HL-60 (cell line): ENCODE results near the gene TBL1X.

Source experiments
- CTCF ChIP-seq: IDR thresholded peaks from one replicate; pipeline ENCODE4 v1.5.1; 2011; ENCODE audit warnings: low read length, control low read depth, inconsistent platforms; ENCODE audit not compliant: insufficient read depth
- GABPA ChIP-seq: IDR thresholded peaks from 2 replicates; pipeline ENCODE4 v1.6.1; 2012; ENCODE audit warnings: low read depth
- POLR2AphosphoS5 ChIP-seq: IDR thresholded peaks from 2 replicates; pipeline ENCODE4 v1.6.1; 2012; ENCODE audit warnings: low read depth
- SPI1 ChIP-seq: IDR thresholded peaks from 2 replicates; pipeline ENCODE4 v1.6.1; 2012; ENCODE audit warnings: low read depth, mild to moderate bottlenecking, borderline replicate concordance
- TF ChIP-seq, protein P1 (sequence below): IDR thresholded peaks from 2 replicates; pipeline ENCODE4 v1.6.1; 2012; ENCODE audit warnings: low read depth; ENCODE audit not compliant: insufficient replicate concordance

GRCh38 chrX:9529223-9529622 is 64.4 kb downstream of the TBL1X start:
- TF ChIP-seq CTCF (no peak), SPI1 (no peak), POLR2AphosphoS5 (no peak), GABPA (no peak)
- TF ChIP-seq, protein P1, sequence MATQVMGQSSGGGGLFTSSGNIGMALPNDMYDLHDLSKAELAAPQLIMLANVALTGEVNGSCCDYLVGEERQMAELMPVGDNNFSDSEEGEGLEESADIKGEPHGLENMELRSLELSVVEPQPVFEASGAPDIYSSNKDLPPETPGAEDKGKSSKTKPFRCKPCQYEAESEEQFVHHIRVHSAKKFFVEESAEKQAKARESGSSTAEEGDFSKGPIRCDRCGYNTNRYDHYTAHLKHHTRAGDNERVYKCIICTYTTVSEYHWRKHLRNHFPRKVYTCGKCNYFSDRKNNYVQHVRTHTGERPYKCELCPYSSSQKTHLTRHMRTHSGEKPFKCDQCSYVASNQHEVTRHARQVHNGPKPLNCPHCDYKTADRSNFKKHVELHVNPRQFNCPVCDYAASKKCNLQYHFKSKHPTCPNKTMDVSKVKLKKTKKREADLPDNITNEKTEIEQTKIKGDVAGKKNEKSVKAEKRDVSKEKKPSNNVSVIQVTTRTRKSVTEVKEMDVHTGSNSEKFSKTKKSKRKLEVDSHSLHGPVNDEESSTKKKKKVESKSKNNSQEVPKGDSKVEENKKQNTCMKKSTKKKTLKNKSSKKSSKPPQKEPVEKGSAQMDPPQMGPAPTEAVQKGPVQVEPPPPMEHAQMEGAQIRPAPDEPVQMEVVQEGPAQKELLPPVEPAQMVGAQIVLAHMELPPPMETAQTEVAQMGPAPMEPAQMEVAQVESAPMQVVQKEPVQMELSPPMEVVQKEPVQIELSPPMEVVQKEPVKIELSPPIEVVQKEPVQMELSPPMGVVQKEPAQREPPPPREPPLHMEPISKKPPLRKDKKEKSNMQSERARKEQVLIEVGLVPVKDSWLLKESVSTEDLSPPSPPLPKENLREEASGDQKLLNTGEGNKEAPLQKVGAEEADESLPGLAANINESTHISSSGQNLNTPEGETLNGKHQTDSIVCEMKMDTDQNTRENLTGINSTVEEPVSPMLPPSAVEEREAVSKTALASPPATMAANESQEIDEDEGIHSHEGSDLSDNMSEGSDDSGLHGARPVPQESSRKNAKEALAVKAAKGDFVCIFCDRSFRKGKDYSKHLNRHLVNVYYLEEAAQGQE = no peak
